Measurements from ENCODE around the gene ONECUT3.
"Not testable (repeated sequence)": the region's sequence is repeated elsewhere in the genome, so short reads cannot be mapped to it uniquely, and the experiment has no call there.

ONECUT3 gene

GRCh38 chr19:1756705-1757465 lies 3.6 kb downstream of the ONECUT3 start:
- DNase-seq = no peak

GRCh38 chr19:1757468-1758230 lies 4.3 kb downstream of the ONECUT3 start:
- DNase-seq = no peak

GRCh38 chr19:1758231-1758577 lies 4.9 kb downstream of the ONECUT3 start:
- no peak for DNase-seq

GRCh38 chr19:1758959-1759903 lies 5.9 kb downstream of the ONECUT3 start:
- DNase-seq = no peak

- DNase-seq = no peak
These were observed 6.7 kb downstream of the ONECUT3 start for GRCh38 chr19:1760020-1760419.

GRCh38 chr19:1760786-1761527 lies 7.7 kb downstream of the ONECUT3 start:
- not testable (repeated sequence) for DNase-seq

- DNase-seq = no peak
These were observed 8.4 kb downstream of the ONECUT3 start for GRCh38 chr19:1761528-1762242.

GRCh38 chr19:1762243-1763117 lies 9.2 kb downstream of the ONECUT3 start:
- no peak for DNase-seq

- no peak for DNase-seq
These were observed 10.6 kb downstream of the ONECUT3 start for GRCh38 chr19:1763648-1764639.

GRCh38 chr19:1764729-1765128 lies 11.4 kb downstream of the ONECUT3 start:
- DNase-seq = no peak

GRCh38 chr19:1765232-1765903 lies 12.1 kb downstream of the ONECUT3 start:
- no peak for DNase-seq

- no peak for DNase-seq
These were observed 12.8 kb downstream of the ONECUT3 start for GRCh38 chr19:1765904-1766799.

GRCh38 chr19:1766800-1767352 lies 13.6 kb downstream of the ONECUT3 start:
- no peak for DNase-seq

- peak; percentile 22 for DNase-seq
These were observed 14.2 kb downstream of the ONECUT3 start for GRCh38 chr19:1767464-1767933.

GRCh38 chr19:1768248-1768647 lies 14.9 kb downstream of the ONECUT3 start:
- no peak for DNase-seq

- DNase-seq = no peak
These were observed 15.8 kb downstream of the ONECUT3 start for GRCh38 chr19:1768918-1769644.

- DNase-seq = no peak
These were observed 16.3 kb downstream of the ONECUT3 start for GRCh38 chr19:1769645-1769985.
